Measurements from ENCODE around the gene APOC4.

DNA sequence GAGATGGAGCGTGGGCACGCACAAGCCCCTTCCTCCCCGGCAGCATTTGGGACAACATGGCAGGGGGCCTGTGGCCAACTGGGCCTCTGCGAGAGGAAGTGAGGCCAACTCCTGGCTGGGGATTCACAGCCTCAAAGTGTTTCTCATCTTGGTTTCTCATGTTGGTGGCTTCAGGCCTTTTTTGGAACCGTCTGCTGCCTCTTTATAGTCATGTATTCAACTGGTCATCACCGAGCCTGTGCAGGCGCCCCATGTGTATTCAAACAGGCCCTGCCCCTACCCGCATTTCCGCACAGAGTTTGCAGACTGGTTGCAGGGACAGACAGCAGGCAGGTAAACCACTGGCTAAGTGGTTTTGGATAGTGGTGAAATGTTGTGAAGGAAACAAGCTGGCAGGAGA lies 42.0 kb downstream of the APOC4 start:
- TF ChIP-seq, protein P1, sequence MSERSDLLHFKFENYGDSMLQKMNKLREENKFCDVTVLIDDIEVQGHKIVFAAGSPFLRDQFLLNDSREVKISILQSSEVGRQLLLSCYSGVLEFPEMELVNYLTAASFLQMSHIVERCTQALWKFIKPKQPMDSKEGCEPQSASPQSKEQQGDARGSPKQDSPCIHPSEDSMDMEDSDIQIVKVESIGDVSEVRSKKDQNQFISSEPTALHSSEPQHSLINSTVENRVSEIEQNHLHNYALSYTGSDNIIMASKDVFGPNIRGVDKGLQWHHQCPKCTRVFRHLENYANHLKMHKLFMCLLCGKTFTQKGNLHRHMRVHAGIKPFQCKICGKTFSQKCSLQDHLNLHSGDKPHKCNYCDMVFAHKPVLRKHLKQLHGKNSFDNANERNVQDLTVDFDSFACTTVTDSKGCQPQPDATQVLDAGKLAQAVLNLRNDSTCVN (tag by site-specific recombination; optimal IDR thresholded peaks at IDR 0.05): no peak
- TF ChIP-seq, protein P2, sequence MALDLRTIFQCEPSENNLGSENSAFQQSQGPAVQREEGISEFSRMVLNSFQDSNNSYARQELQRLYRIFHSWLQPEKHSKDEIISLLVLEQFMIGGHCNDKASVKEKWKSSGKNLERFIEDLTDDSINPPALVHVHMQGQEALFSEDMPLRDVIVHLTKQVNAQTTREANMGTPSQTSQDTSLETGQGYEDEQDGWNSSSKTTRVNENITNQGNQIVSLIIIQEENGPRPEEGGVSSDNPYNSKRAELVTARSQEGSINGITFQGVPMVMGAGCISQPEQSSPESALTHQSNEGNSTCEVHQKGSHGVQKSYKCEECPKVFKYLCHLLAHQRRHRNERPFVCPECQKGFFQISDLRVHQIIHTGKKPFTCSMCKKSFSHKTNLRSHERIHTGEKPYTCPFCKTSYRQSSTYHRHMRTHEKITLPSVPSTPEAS (tag by site-specific recombination; IDR thresholded peaks at IDR 0.05): no peak
- TF ChIP-seq TCF7L2 (IDR thresholded peaks at IDR 0.05; ENCODE audit: borderline replicate concordance, low read depth, low read length) (no peak), ZNF416 (tag by site-specific recombination; IDR thresholded peaks at IDR 0.05) (no peak), ZNF138 (tag by site-specific recombination; IDR thresholded peaks at IDR 0.05; ENCODE audit: borderline replicate concordance) (no peak), ZNF600 (tag by site-specific recombination; IDR thresholded peaks at IDR 0.05) (no peak), ZNF560 (tag by site-specific recombination; IDR thresholded peaks at IDR 0.05; ENCODE audit: borderline replicate concordance) (no peak), GLIS2 (tag by site-specific recombination; IDR thresholded peaks at IDR 0.05) (no peak), ZNF561 (tag by site-specific recombination; IDR thresholded peaks at IDR 0.05; ENCODE audit: borderline replicate concordance) (no peak), BCL11A (tag by site-specific recombination; IDR thresholded peaks at IDR 0.05; ENCODE audit: low read depth) (no peak), ZNF707 (tag by site-specific recombination; IDR thresholded peaks at IDR 0.05) (no peak), ZNF48 (tag by site-specific recombination; IDR thresholded peaks at IDR 0.05) (no peak)
- TF ChIP-seq, protein P3, sequence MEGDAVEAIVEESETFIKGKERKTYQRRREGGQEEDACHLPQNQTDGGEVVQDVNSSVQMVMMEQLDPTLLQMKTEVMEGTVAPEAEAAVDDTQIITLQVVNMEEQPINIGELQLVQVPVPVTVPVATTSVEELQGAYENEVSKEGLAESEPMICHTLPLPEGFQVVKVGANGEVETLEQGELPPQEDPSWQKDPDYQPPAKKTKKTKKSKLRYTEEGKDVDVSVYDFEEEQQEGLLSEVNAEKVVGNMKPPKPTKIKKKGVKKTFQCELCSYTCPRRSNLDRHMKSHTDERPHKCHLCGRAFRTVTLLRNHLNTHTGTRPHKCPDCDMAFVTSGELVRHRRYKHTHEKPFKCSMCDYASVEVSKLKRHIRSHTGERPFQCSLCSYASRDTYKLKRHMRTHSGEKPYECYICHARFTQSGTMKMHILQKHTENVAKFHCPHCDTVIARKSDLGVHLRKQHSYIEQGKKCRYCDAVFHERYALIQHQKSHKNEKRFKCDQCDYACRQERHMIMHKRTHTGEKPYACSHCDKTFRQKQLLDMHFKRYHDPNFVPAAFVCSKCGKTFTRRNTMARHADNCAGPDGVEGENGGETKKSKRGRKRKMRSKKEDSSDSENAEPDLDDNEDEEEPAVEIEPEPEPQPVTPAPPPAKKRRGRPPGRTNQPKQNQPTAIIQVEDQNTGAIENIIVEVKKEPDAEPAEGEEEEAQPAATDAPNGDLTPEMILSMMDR (tag by site-specific recombination; IDR thresholded peaks at IDR 0.05): no peak
